ENCODE data around the gene AIG1.
"Not testable (repeated sequence)": the region's sequence is repeated elsewhere in the genome, so short reads cannot be mapped to it uniquely, and the experiment has no call there.

The AIG1 gene

DNA sequence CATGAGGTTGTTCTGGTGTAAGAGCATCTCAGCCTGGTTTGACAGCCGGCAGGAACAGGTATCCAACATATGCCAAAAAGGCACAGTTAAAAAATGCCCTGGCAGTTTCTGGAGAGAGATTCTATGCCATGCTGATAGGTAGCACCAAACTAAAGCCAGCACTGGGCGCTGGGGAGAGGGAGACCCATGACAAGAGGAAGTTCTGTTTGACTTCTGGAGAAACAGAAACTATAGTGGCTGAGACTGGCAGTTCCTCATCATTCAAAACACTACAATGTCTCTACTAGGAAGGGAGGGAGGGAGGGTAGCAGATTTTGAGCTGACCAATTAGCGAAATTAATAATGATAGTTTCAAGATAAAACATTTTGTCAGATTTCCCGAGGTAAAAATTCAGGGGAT is 215.7 kb downstream of the AIG1 start:
- DNase-seq (ENCODE audit: low read depth): no peak

DNA sequence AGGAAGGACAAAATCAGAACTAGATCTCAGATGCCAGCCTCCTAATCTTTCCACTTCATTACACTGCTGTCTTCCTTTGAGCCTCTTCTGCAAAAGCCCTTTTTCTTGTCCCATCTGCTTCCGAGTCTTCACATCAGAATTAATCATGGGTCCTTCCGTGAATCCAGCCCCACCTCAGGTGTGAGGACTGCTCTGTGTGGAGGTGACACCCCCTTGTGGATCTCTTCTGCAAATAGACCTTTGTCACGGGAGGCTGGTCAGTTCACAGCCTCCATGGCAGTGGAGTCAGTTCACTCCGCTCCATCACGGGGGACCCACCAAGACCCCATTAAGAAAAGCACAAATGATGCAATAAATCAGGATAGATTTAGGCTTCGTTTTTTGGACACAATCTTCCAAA is 218.7 kb downstream of the AIG1 start:
- no peak for DNase-seq (ENCODE audit: low read depth)

DNA sequence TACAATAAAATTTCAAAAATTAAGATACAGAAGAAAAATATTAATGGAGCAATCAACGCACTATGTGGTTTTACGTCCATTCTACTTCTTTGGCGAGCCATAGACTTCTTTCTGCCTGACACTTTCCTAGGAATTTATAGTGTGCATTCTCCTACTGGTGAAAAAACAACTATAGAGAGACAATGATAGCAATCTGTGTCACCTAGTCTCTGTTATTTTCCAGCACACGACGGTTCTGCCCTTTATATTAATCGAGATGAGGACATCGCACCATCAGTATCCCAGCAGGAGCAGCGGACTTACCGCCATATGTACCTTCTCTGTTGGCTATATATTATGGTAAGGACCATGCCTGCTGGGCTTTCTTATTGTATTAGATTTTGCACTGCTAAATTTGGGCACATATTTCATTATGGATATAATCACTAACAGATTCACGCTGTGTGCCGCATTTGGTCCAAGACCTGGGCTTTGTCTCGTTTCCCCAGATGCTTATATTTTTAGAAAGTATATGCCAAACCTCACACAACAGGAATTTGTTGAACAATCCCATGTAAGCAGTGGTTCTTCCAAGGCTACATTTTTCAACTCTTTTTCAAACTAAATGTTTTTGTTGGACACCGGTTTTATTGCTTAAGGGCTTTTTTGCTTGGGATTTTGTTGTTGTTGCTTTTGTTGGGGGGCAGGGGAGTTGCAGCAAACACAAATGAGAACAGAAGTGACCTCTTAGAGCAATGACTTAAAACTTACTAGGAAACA is 223.4 kb downstream of the AIG1 start:
- no peak for DNase-seq (ENCODE audit: low read depth)

DNA sequence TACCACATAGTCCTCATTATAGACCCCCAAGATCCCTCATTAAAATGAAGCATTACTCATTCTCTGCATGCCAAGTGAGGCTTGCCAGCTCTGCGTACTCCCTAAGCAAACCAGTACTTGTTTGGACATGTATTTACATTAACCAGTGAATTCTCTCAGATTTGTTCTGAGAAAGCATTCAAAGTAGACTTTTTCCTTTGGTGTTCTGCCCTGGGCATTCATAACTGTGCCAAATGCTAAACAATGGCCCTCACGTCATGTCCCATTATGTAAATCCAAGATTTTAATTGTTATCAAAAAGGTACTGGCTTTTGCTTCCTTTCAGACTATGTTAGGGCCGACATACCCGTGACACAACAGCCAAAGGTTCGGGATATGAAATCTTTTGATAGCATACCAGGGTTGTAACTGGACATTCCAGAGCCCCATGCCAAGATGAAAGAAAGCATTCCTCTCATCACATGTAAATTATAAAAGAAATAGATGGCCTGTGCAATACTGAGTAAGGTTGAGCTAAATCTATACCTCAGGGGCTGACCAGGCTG is 225.6 kb downstream of the AIG1 start:
- DNase-seq (ENCODE audit: low read depth): no peak

DNA sequence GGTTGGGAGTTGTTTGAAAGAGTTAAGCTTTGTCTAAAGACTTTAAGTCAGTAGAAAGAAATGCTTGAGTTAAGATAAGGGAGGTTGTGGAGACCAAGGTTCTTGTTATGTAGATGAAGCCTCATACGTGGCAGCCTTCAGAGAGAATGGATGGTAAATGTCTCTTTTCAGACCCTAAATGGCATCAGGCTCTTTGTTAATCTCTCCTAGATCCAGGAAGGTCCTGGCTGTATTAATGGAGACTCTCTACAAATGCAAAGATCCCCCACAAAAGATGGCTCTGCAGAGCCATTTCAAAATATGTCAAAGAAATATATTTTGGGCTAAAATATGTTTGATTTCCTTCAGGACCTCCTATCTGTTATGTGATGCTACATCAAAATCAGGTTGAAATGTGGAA is 228.2 kb downstream of the AIG1 start:
- DNase-seq (ENCODE audit: low read depth): no peak

DNA sequence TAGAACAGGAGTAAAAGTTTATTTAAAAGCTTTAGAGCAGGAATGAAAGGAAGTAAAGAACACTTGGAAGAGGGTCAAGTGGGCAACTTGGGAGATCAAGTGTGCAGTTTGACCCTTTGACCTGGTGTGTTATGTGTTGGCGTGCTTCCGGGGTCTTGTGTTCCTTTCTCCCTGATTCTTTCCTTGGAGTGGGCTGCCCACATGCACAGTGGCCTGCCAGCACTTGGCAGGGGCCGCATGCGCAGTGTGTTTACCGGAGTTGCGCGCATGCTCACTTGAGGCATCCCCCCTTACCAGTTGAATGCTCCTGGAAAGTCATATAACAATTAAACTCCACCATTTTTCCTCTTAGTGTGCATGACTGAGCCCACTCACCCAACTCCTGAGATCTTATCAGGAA is 229.5 kb downstream of the AIG1 start:
- no peak for DNase-seq (ENCODE audit: low read depth)

DNA sequence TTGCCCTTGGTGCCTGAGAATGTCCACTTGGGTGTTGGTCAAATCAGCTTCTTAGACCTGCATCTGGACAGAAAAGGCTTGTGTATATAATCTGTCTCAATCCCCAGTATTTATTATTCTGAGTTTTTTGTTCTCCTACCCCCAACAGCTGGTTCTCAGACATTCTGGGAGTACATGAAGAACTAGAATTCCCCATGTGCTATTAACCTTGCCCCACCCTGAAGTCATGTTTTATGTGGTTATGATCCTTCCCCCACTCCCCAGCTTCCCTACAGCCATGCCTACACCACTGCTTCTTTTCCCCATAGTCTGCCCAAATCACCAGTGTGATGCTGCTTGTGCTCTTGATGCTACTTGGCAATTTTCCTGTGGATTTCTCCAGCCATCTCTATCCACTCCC is 232.8 kb downstream of the AIG1 start:
- no peak for DNase-seq (ENCODE audit: low read depth)

DNA sequence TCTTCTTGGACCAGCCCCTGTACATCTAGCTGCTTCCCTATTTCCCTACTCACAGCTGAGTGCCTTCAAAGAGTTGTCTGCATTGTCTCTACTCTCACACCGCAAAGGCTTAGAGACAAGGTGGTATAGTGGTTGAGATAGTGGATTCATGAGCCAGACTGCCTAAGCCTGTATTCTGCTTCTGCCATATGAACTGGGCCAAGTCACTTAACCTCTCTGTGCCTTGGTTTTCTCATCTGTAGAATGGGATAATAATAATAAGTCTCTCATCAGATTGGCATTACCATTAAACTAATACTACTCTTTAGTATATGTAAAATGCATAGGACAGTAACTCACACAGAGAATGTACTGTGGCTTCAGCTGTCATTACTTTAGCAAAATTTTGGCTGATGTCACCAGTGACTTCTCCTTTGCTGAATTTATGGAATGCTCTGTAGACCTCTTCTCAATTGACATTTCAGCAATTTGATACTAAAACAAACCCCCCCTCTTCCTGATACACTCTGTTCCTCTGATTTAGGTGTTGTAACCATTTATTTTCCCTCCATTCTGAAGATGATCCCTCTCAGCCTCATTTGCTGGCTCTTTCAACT is 233.7 kb downstream of the AIG1 start:
- DNase-seq (ENCODE audit: low read depth): no peak

DNA sequence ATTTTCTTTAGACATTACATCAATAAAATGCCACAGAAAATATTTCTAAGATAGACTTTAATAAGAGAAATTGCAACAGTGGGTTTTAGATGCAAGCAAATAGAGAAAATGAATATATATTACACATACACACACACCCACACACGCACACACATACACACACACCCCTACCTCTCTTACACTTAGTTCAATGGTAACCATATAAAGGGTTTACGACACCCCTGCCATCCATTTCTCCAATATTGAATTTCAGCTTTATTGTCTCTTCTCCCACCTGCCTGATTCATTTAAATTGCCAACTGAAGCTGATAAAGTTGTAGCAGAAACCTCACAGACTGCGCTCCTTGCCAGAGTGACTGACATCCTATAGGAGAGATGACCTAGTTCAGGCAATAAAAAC is 235.2 kb downstream of the AIG1 start:
- DNase-seq (ENCODE audit: low read depth): no peak

DNA sequence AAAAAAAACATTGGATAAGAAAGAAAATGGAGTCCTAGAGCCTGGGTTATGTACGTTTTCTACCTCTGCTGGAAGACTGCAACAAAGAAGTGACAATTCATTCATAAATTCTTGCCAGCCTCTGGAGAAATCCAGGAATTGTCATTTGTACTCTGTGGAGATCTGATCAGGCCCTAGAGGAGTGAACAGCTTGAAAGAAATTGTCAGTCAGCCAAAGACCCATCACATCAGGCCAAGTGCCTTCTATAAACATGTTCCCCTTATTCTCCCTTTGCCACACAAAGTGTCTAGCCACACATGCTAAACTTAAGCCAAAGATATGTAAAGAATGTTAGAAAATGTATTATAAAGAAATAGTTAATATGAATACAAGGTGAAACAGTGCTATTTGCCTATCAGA is 237.4 kb downstream of the AIG1 start:
- no peak for DNase-seq (ENCODE audit: low read depth)

DNA sequence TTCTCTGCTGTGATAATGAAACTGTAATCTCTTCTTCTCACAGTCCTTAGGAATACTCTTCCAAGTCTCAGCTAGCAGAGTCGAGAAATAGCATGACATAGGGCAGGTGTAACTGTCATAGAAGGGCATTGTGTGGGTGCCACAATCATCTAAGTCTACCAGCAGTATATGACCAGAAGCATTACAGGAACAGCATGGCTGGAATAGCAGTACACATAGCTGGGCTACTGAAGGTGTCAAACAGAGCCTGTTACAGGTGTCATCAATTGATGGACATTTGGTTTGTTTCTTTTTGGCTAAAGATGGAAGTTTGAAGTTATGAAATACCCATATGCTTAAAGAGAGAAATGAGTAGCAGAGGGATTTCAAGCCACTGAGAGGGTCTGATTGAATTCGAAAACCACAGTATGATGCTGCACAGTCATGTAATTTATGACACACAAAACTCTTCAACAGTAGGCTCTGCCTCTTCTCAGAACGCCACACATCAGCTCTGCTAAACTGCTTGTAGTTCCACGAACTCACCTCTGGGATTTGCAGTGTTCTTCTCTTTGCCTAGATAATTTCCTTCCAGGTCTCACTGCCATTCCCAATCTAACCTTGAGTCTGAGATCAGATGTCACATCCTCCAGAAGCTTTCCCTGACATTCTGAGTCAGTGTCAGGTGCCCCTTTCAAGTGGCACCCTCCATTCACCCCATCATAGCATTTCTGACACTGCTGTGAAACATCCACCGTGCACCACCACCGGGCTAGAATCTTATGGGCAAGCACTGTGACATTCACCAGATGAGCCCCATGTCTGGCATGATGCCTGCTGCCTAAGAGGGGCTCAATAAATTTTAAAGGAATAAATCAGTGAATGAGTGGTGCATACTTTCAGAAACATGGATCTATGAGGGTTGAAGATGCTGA is 238.8 kb downstream of the AIG1 start:
- no peak for DNase-seq (ENCODE audit: low read depth)

DNA sequence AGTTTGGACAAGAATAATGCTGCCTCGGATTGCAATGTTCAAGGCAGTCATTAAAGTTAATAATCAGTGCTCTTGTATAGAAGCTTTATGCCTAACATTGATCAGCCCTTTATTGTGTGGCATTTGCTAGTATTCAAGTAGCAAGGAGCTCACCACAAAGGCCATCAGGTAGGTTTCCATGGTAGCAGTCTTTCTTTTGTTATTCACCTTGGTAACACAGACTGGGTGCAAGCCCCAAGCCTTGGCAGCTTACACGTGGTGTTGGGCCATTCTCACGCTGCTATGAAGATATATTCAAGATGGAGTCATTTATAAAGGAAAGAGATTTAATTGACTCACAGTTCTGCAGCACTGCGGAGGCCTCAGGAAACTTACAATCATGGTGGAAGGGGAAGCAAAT is 240.5 kb downstream of the AIG1 start:
- DNase-seq (ENCODE audit: low read depth): no peak

DNA sequence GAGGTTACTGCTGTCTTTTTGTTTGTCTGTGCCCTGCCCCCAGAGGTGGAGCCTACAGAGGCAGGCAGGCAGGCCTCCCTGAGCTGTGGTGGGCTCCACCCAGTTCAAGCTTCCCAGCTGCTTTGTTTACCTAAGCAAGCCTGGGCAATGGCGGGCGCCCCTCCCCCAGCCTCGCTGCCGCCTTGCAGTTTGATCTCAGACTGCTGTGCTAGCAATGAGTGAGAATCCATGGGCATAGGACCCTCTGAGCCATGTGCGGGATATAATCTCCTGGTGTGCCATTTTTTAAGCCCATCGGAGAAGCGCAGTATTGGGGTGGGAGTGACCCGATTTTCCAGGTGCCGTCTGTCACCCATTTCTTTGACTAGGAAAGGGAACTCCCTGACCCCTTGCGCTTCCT is 247.1 kb downstream of the AIG1 start:
- not testable (repeated sequence) for DNase-seq (ENCODE audit: low read depth)

DNA sequence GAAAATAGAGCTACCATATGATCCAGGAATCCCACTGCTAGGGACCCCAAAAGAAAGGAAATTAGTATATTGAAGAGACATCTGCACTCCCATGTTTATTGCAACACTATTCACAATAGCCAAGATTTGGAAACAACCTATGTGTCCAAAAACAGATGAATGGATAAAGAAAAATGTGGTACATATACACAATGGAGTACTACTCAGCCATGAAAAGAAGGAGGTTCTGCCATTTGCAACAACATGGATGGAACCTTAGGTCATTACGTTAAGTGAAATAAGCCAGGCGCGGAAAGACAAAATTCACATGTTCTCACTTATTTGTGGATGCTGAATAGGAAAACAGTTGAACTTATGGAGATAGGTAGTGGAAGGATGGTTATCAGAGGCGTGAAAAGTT is 252.5 kb downstream of the AIG1 start:
- no peak for DNase-seq (ENCODE audit: low read depth)

DNA sequence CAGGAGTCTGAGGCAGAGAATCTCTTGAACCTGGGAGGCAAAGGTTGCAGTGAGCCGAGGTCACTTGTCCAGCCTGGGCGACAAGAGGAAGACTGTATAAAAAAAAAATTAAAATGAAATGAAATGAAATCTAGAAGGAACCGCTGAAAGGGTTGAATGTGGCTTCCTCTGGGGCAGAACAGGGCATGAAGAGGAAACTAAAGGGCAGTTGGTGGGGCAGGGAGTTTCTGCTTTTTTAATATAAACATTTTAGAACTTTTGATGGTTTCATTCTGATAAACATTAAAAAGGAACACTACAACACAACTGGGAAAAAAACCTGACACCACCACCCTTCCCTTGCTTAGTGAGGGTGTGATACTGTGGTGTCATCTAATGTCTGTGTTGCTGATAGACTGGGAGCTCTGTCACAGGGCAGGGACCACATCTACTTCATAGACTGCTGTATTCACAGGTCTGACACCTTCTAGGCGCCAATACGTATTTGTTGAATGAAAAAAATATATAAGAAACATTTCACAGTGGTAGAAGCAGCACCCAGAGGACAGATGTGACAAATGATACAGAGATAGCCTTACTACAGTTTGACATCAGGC is 260.9 kb downstream of the AIG1 start:
- DNase-seq (ENCODE audit: low read depth): no peak

DNA sequence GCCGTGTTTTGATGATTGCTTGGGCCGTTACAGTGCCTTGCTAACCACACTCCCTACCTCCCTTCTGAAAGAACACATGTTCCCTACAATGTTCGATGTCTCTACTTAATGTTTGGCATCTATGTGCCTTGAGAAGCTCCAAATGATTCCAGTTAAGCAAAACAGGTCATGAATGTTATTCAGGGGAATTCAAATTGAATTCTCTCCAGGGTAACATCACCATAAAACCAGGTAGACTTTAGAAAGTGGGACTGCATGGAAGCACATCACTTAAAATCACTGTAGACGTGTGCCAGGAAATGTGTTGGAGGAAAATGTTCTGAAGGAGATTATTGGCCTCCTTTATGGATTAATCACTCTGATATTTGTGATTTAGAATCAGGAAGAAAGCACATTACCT is 261.7 kb downstream of the AIG1 start:
- no peak for DNase-seq (ENCODE audit: low read depth)

DNA sequence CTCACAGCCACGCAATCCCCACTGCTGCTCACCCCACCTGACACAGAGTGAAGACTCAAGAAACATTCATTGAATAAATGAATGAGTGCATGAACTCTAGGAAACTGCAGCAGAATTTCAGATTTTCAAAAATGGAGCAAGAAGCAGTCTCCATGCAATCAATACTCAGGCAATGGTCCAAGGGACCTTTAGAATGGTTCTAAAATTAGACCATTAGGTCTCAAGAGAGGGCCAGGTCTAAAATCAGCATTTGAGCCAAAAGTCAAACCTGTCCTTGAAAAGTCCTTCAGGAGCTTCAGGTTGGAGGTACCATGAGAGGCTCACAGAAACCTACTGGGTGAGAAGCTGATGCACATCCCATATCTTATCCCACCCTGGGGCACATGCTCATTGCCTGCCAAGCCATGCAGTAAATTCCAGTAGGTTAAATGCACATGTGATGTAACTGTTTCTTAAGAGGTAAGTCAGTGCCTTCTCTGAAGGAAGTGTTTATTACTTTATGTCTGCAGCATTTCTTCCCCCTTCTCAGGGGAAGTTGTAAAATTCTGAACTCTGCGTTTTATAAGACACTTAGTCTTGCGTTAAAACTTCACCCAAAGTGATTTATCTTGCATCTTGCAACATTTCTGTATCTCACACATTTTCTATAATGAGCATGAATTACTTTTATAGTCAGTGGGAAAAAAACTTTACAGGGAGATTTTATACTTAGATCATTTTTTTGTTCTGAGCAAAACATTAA is 263.2 kb downstream of the AIG1 start:
- no peak for DNase-seq (ENCODE audit: low read depth)

DNA sequence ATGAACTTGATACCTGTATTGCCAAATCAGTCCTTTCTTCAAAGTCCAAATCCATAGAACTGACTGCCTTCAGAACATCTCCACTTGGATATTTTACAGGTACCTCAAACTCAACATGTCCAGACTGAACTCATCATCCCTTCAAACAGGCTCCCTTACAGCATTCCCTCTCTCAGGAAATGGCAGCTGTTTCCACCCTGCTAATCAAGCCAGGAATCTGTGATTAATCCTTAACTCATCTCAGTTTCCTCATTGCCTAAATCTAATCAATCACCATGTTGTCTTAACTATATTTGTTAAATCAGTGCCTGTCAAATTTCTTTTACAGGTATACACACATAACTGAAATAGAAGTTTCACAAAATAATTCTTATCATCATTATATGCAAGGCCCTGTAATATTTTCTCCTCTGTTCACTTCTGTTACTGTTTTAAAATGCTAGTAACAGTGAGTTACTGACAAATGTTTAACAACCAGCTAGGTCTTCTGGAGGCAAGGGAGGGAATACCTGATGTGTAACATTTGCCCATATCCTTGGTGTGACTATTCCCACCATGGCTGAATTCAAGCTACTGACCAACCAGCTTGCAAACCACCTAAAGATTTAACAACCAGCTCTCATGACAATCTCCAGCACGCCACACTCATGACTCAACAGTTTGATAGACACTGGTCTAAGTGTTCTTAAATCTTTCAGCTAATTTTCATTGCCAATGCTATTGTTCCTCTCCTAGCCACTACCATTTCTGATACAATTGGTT is 264.9 kb downstream of the AIG1 start:
- DNase-seq (ENCODE audit: low read depth): no peak

DNA sequence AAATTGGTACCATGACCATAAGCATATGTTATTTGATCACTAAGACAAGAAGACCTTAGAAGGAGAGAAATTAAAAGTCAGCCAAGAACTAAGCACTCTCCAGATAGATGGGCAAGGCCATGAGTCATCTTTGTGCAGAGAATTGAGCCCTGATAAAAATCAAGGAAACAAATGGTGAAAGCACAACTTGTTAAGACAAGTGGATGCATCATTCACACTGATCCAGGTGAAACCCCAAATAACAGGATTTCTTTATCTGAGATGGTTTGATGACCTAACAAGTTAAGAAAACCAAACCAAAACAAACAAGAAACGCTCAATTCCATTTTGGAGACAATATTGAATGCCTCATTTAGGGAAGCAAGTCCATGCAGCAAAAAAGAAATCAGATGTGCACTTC is 268.2 kb downstream of the AIG1 start:
- DNase-seq (ENCODE audit: low read depth): no peak

DNA sequence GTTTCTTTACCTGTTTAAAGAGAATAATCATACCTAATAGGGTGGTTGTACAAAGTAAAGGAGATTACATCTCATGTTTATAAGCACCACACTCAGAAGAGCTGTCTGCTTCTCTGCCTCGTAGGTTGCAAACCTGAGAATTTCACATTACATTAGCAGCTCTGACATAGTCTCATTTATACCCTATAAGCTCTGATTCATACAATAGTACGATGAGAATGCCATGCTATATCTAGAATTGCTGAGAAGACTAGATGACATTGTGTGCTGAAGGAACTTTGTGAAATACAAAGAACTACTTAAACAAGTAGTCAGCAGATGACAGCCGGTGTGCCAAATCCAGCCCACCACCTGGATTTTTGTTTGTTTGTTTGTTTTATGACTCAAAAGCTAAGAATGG is 268.6 kb downstream of the AIG1 start:
- no peak for DNase-seq (ENCODE audit: low read depth)

DNA sequence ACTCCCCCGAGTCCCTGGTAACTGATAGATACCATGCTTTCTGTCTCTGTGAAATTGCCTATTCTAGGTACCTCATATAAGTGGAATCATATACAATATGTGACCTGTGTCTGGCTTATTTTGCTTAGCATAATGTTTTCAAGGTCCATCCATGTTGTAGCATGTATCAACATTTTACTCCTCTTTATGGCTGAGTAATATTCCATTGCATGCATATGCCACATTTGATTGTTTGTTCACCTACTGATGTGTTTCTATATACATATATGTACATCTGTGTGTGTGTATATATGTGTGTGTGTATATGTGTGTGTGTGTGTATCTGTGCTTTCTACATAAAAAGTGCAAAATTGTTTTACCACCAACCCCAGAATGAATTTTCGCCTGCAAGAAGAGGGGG is 270.7 kb downstream of the AIG1 start:
- no peak for DNase-seq (ENCODE audit: low read depth)
